HG03135 (cell line): ENCODE measurements around the gene CCDC197.

Source experiments
- ATAC-seq: cut with Tn5 transposase; IDR thresholded peaks from one replicate; pipeline ENCODE4 v1.9.1; 2021; ENCODE audit warnings: mild to moderate bottlenecking, moderate library complexity; ENCODE audit not compliant: unreplicated experiment

CCDC197 gene

DNA sequence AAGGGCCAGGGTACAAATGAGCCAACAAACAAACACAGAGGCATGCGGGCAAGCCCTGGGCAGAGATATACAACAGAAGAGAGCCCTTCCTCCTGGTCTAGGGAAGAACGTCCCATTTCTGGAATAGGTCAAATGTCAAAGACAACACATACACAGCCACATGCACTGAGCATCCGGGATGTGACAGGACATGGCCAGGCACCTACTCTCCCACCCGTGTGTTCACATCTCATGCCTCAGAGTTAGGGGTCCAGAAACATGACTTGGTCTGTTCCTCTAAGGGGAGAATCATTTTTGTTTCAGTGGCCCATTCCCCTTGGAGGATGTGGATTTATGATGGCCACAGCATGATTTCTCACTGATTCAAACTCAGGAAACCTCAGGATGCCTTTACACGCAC, 19.9 kb upstream of the CCDC197 start:
- no peak for ATAC-seq

DNA sequence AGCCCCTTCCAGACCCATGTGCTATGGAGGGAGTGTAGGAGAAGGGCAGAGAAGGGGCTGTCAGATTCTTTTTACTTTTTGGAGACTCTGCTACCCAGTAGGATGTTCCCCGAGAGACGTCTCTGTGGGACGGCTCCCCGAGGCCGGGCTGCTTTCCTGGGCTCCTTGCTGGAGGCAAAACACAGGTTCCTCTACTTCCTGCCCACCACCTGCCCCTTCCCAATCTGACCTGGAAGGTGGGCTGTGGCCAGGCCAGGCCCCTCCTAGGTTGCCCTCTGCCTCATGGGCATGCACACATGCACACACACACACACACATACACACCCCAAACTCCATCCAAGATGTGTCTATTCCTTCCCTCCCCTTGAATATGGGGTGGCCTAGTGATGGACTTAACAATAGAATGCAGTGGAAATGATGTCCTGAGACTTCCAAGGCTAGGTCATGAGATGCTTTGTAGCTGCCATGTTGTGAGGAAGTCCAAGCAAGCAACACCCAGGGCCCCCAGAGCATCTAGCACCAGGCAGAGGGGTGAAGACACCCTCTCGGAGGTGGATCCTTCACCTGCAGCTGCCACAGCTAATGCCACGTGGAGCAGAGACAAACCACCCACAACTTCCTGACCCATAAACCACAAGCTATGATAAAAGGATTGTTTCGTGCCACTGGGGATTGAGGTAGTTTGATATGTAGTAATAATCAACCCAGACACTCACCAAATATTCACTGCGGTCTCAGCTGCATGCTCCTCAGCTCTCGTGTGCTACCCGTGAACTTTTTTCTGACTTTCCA, 19.1 kb upstream of the CCDC197 start:
- ATAC-seq = peak; percentile 61

DNA sequence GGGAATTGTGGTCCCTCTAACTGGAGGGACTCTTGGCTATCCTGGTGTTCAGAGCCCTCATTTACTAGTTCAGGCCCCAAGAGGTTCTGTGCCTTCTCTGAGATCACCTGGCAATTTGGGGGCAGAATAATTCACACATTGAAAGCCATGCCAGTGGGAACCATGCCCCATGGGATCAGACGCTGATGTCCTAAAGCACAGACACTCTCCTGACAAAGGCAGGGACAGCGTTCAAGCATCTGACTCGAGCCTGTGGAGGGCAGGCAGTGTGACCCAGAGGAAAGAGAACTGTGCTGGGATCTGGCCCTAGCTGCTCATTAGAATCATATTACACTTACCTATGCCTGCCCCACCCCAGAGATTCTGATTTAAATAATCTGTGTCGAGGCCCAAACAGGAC, 18.4 kb upstream of the CCDC197 start:
- ATAC-seq = no peak

DNA sequence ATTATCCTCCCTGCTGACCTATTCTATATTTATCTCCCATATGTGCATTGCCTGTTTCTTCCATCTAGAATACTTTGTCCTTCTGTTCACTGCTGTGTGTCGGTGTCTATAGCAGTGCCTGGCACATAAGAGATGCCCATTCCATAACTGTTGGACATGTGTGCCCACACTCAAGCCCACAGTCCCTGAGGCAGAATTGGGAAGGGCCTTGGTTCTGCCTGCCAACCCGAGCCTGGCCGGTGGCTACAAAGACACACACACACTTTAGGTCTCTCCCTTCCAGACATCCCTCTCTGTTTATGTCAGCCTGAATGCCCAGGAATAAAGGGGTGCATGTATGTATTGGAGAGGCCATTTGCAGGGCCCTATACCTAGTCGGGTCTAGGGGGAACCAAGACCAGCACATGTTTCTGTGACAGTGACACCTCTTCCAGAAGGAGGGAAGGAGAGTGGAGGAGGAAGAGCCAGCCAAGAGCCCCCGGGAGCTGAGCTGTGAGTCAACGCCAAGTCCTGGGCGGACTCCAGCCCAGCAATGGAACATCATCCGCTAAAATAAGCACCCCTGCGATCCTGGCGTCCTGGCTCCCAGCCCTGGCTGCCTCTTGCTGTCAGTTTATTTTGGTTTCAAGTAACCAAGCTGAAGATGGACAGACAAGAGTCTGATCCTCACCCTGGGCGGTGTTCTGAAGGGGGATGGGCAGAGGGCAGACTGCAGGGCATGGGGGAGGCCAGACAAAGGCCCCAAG, 16.5 kb upstream of the CCDC197 start:
- no peak for ATAC-seq

DNA sequence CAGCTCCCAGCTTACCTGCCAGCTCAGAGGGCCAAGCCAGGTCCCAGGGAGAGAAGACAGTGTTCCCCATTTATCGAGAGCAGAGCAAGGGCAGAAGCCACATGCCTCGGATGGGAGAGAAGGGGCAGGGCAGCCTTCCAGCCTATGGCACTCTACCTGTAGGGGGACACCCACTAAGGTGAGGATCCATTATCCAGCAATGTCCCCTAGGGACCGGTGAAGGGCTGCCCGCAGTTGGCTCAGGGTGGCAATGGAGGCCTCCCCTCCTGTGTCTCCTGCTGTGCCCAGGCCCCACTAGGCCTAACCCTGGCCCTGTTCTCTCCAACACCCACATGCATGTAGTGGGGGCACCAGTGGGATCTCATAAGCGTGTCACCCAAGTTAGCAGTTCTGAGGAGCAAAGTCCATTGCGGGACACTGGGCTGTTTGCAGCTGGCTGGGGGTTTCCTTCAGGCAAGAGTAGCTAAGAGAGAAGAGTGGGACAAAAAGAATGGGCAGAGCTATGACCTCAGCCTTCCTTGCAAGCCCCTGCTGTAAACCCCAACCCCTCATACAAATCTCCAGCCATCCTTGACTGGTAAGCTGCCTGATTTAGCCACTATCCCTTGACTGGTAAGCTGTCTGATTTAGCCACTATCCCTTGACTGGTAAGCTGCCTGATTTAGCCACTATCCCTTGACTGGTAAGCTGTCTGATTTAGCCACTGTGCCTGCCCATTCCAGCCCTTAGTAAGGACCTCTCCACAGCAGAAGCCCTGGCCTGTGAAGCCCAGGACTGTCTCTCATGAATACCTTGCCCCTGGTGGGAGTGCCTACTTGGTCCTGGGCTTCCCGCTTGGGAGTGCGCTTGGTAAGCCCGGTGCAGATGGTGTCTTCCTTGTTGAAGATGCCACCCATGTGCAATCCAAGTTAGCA, 15.5 kb upstream of the CCDC197 start:
- ATAC-seq = no peak

DNA sequence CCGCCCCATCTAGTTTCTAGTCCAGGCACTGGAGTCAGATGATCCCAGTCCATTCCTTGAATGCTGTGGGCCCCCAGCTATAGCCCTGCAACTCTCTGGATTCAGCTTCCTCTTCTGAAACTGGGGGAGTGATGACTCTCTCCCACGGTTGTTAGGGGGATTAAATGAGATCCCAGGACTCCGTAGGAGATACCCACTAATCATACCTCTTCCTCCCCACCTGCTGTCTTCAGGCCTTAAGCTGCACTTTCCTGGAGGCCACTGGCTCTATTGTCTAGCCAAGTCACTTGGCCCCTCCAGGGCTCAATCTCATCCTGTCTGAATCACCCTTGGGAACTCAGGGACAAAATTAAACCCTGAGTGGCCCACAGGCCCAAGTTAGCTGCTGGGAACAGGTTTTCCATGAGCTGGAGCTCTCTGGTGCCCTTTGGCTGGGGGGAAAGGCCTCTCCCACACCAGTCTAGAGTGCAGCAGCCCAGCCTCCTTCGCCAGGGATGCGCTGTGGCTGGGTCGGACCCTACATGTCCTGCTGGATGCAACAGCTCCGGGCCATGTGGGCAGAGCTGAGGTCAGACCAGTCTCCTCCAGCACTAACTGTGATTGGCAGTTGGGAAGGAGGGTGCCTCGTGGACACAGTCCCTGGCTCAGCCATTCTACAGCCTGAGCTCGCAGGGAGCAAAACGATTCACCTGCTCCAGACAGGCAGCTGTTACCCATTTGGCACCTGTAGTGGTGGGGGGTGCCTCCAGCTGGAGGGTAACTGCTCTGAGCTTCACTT, 14.7 kb upstream of the CCDC197 start:
- ATAC-seq = no peak

DNA sequence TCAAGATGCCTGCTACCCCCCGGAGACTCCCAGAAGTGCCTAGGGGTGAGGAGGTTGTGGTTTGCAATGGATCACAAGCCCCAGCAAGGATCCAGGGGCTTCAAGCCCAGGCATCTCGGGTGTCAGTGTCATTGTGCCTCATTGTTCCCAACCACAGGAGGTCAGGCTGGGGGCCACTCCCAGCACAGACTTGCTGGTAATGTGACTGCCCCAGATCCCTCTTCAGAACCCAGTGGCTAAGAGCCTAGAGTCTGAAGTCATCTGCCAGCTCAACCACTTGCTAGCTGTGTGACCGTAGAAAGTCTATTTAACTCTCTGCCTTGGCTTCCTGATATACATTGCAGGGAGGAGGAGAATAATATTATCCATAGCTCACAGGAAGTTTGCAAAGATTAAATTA, 13.0 kb upstream of the CCDC197 start:
- no peak for ATAC-seq

DNA sequence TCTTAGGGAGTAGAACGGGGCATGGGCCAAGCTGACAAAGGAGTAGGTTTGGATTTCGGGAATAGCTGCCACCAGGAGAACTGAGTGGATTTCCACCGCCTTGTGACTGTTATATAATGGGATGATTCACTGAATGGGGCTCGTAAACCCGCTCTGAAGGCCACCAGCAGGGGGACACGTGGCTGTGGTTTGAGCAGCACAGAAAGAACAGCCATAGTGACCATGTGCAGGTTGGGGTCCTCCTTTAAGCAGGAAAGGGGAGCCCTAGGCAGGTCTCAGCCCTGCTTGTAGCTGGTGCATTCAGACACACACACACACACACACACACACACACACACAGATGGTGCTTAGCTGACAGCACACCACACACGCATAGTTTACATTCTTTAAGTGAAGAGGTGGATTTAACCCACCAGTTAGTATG, 12.1 kb upstream of the CCDC197 start:
- ATAC-seq = no peak

DNA sequence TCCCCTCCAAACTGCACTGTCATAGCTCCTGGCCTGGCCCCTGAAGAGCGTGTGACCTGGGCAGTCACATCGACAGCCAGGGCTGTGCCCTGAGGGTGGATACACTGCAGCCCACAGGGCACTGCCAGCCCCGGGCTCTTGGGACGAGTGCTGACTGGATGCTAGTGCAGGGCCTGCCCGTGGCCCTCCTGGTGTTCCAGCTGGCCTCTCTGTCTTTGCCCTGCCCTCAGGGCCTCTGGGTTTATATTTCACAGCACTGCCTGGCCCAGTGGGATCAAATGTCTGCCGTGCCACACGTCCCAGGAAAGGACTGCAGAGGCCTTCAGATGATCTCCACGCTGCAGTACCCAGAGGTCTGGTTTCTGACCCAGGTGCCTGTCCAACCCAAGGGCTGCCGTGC, 10.1 kb upstream of the CCDC197 start:
- ATAC-seq = no peak

DNA sequence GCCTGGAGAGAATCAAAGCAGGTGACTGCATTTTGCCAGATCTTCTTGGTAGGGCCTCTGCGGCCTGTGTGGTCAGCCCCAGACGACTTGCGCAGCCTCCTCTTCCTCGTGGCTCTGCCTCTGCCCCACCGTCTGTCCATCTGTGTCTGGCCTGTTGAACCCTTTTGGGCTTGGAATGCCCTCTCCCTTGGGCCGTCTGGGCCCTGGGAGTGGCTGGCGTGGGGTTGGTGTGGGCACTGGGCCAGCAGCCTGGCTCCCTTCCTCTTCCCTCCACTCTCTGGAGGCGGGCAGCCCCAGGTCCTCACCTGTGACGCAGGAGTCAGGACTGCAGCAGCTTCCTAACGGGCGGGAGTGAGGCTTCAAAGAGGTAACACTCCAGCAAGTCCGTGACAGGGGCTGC, 9.7 kb upstream of the CCDC197 start:
- no peak for ATAC-seq

DNA sequence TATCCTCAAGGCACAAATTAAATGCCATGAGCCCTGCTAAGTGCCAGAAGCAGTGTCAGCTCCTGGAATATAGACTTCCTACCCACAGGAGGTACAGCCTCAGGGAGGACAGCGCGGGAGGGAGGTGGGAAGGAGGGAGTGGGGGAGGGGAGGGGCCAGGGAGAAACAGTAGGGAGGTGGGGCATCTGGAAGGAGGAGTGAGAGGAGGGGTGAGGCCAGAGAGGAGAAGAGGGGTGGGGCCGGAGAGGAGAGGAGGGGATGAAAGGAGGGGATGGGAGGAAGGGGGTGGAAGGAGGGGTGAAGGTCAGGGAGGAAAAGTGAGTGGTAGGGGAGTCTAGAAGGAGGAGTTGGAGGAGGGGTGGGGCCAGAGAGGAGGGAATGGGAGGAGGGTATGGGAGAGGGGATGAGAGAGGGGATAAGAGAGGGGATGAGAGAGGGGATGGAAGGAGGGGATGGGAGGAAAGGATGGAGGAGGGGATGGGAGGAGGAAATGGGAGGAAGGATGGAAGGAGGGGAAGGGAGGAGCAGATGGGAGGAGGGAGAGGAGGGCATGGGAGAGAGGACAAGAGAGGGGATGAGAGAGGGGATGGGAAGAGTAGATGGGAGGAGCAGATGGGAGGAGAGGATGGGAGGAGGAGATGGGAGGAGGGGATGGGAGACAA, 9.2 kb upstream of the CCDC197 start:
- ATAC-seq = no peak

DNA sequence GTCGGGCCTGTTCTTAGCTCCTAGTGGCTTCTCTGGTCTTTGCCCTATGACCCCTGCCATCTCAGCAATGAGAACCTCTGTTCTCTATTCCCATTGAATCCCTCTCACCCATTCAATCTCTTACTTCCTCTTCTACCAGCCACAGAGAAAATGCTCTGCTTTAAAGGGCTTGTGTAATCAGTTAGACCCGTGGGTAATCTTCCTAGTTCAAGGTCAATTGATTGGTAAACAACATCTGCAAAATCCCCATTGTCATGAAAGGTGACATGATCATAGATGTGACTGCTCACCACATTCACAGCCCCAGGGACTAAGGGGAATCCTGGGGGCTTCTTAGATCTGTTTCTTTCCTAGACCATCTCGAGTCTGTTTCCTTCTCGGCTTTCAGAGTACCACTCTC, 7.2 kb upstream of the CCDC197 start:
- ATAC-seq = peak; percentile 55

DNA sequence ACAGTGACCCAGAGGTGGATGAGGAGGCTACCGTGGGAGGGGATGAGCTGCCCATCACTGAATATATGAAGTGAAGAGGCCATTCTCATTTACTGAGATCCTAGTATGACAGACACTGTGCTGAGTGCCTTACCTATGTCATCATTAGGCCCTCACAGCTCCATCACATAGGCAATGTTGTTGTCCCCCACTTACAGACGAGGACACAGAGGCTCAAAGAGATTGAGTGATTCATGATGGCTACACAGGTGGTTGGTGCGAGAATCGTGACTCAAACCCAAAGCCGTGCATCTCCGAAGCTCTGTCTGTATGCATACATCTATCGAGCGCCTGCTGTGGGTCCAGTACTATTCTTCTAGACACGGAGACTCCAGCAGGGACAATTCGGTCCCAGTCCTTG, 5.9 kb upstream of the CCDC197 start:
- ATAC-seq = no peak

DNA sequence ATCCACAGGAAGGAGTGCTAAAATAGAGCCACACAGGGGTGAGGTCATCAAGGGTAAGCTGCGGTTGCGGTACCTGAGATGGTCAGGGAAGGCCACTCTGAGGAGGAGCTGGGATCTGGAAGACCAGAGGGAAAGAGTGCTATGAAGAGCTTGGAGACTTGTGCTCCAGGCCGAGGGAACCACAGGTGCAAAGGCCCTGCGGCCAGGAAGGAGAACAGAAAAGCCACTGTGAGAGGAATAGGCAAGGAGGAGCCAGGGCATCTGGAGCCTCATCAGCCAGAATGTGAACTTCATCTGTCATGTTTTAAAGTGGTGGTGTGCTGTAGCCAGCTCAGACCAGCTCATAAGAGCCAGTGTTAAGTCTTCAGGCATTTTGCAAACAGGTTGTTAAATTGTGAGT, 5.5 kb upstream of the CCDC197 start:
- ATAC-seq = no peak

DNA sequence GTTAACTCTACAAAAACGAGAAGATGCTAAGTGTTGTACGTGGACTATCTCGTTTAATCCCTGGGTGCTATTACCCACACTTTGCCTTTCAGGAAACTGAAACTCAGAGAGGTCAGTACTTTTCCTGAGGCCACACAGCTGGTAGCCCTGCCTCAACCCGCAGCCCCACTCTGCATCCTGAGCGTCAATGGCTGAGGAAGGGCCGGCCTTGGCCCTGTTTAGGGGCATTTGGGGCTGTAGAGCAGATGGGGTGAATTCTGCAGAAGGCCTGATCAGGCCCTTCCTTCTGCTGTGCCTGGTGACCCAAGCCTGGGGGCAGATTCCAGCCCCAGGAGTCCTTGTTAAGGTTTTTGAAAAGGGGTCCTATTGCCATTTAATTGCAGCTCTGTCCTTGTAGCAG, 3.7 kb upstream of the CCDC197 start:
- ATAC-seq = no peak

DNA sequence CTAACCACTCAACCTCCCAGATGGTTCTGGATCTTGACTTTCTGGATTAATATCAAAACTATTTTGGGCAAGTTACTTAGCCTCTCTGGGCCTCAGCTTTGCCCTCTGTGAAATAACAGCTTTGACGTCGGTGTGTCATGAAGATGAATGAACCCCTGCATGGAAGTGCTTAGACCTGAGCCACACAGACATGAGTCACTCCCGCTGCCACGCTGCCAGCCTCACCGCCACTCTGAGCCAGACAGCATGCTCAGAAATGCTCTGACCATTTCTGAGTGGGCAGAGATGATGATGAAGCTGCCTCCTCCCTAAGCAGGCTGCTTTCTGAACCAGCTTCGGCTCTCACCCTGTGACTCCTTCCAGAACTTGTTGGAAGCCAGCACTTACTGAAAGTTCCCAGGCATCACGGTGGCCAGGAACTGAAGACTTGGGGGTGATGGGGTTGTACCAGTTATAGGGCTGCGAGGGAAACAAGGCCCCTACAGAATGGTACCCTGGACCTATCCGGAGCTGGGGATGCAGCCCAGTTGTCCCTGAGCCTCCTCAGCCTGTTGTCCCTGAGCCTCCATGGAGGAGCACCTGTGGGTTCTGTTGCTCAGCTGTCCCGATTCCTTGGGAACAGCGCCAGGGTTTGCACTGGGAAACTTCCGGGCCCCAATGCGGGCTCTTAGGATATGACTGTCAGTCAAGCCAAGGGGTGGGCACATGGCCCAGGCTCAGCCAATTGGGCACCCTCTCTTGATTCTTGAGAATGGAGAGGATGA, 2.0 kb upstream of the CCDC197 start:
- ATAC-seq = no peak

DNA sequence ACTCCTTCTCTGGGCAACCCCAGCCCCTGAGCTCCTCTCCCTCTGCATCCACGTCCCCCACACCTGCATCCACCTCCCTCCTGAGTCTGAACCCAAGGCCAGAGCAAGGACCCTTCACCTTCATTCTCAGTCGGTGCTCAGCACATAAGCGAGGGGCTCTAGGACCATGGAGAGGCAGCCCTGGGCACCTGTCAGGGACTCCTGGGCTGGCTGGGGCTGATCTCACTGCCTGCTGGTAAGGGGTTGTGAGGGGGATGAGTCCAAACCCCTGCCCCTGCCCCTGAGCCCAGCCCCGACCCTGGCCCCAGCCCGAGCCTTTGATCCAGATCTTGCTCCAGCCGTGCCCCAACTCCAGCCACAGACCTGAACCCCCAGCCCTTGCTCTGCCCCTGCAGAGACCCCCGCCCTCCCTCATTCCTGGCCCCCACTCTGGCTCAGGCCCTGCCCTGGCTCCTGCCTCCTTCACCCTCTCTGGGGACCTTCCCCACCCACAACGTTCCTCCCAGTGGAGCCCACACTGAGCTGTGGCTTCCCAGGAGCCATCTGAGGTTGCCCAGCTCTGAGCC, 888 bp upstream of the CCDC197 start:
- no peak for ATAC-seq

DNA sequence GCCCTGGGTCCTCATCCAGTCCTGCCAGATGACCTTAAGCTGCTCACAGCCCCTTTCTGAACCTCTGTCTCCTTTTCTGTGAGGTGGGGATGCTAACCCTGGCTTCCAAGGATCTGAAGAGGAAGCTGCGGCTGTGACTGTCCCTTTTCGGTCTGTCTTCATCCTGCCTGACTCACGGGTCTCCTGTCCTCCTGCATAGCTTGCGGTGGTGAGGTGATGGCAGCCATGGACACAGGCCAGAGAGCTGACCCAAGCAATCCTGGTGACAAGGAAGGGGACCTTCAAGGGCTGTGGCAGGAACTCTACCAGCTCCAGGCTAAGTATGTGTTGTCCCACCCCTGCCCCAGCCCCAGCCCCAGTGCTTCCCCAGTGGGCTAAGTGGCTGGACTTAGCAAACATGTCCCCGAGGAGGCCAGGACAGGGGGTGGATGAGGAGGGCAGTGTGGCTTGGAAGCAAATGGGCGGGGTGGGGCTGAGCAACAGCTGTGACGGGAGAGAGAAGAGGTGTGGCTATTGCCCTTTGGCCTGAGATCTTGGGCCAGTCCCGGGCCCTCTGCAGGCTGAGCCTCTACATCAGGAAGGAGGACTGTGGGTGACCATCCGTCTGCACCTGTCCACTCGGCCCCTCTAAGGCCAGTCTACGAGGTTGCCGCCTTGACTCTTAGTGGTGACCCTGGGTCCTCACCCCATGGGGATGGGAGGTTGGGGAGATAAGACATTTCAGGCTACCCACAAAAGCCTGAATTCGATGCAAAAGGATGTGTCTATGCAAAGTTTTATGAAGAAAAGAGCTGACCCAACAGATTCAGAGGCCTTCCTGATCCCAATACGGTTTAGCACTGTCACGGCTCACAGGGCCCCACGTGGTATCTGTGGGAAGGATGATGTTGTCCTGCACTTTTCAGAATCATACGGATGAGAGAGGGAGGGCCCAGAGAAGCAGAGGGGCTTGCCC, 1.1 kb downstream of the CCDC197 start:
- ATAC-seq = no peak
